HepG2 (cell line): ENCODE measurements around the gene SEPTIN3. TPM values are rescaled to one million over a fixed set of nuclear protein-coding genes. Genes with fewer than 3 reads are reported as not detected.

Experiments
- ATAC-seq: fragments of 200-7000 bp; cut with Tn5 transposase; 3 replicates; pipeline ENCODE4 v1.9.1; 2020; ENCODE audit warnings: mild to moderate bottlenecking, moderate library complexity
- BruUV-seq: library from RNA; stranded (reverse); fragments of 400-500 nt; replicated peaks from 2 replicates; lab custom pipeline; 2021; lab: Mats Ljungman, UMichigan
- CTCF ChIA-PET: fragments of 300-600 bp; formaldehyde crosslinking; extraction: SDS; loops from one replicate; lab custom pipeline; 2021; ENCODE audit warnings: low total read pairs, inconsistent platforms, low intra/inter-chr PET ratio; lab: Yijun Ruan, JAX
- POLR2A ChIA-PET: fragments of 350-600 bp; sonication (Branson Sonifier 250); formaldehyde crosslinking; loops from one replicate; lab custom pipeline; 2020; ENCODE audit warnings: antibody characterized with exemption, inconsistent platforms; lab: Yijun Ruan, JAX
- DNase-seq: peaks from one replicate; pipeline ENCODE4 v3.0.0-alpha.2; 2015; ENCODE audit warnings: low spot score
- FAIRE-seq: peaks from 3 replicates; lab custom pipeline; 2011; peaks lifted over from hg19 to GRCh38; lab: Jason Lieb, UNC
- H2AFZ ChIP-seq: one replicate; pipeline ENCODE4 v1.6.1; 2011; ENCODE audit warnings: low read length, inconsistent platforms
- H3K27ac ChIP-seq: fragments of 300-600 bp; 3 replicates; pipeline ENCODE4 v1.8.0; 2011; ENCODE audit warnings: mixed run types, mild to moderate bottlenecking, mixed read lengths, low read length, inconsistent platforms; ENCODE audit not compliant: insufficient read depth; ENCODE audit errors: extremely low read length
- H3K27me3 ChIP-seq, 2 experiments: fragments of 200-600 bp in 1 of 2; 2 replicates in 1 of 2; 3 replicates in 1 of 2; pipeline versions ENCODE4 v1.6.0 to v1.8.0; 2011; ENCODE audit warnings: low read length in 2 of 2, mild to moderate bottlenecking in 2 of 2, moderate library complexity in 2 of 2, inconsistent platforms in 1 of 2; ENCODE audit not compliant: insufficient read depth in 2 of 2, control insufficient read depth in 1 of 2
- H3K36me3 ChIP-seq, 2 experiments: fragments of 200-600 bp in 1 of 2; replicated peaks in 1 of 2; 2 replicates in 1 of 2; 3 replicates in 1 of 2; pipeline versions ENCODE4 v1.5.1 to v1.8.0; 2011; ENCODE audit warnings: low read length in 2 of 2, inconsistent platforms in 1 of 2; ENCODE audit not compliant: insufficient read depth in 2 of 2, control insufficient read depth in 1 of 2
- H3K4me1 ChIP-seq: 2 replicates; pipeline ENCODE4 v1.5.1; 2012; ENCODE audit warnings: low read length, inconsistent platforms; ENCODE audit not compliant: insufficient read depth
- H3K4me2 ChIP-seq: 2 replicates; pipeline ENCODE4 v1.6.0; 2011; ENCODE audit warnings: low read depth, low read length, inconsistent platforms
- H3K4me3 ChIP-seq, 3 experiments: fragments of 200-600 bp in 1 of 3; sonication (generic), shearing (Covaris generic) in 1 of 3; replicated peaks in 1 of 3; 2 replicates each; pipeline ENCODE4 v1.5.1; 2011 to 2016; ENCODE audit warnings: low read length in 3 of 3, inconsistent platforms in 2 of 3, low read depth in 2 of 3, mild to moderate bottlenecking in 2 of 3, control low read depth in 1 of 3, mixed read lengths in 1 of 3; ENCODE audit not compliant: insufficient read depth in 1 of 3
- H3K79me2 ChIP-seq: one replicate; pipeline ENCODE4 v1.6.1; 2011; ENCODE audit warnings: low read length, inconsistent platforms; ENCODE audit not compliant: insufficient read depth
- H3K9ac ChIP-seq: 2 replicates; pipeline ENCODE4 v1.6.0; 2011; ENCODE audit warnings: mild to moderate bottlenecking, low read depth, low read length, inconsistent platforms; ENCODE audit not compliant: insufficient read depth
- H3K9me3 ChIP-seq: 2 replicates; pipeline ENCODE4 v1.5.1; 2012; ENCODE audit warnings: mild to moderate bottlenecking, low read length
- H4K20me1 ChIP-seq: 2 replicates; pipeline ENCODE4 v1.6.0; 2011; ENCODE audit warnings: inconsistent platforms, mild to moderate bottlenecking, low read length, moderate library complexity; ENCODE audit not compliant: insufficient read depth
- HNRNPK ChIP-seq: fragments of 200-400 bp; formaldehyde crosslinking; IDR thresholded peaks from 2 replicates; pipeline ENCODE4 v1.6.1; 2018; ENCODE audit warnings: low read length, low read depth, moderate library complexity, mild to moderate bottlenecking; ENCODE audit not compliant: poor library complexity, severe bottlenecking
- KDM1A ChIP-seq: IDR thresholded peaks from 2 replicates; pipeline ENCODE4 v1.6.1; 2016; ENCODE audit warnings: missing compliant biosample characterization
- KDM2A ChIP-seq: sonication (generic); formaldehyde crosslinking; IDR thresholded peaks from 2 replicates; pipeline ENCODE4 v1.4.0; 2020; ENCODE audit warnings: low read depth, missing genetic modification reagents, borderline replicate concordance
- MXD1 ChIP-seq: sonication (generic); formaldehyde crosslinking; IDR thresholded peaks from 2 replicates; pipeline ENCODE4 v1.4.0; 2020; ENCODE audit warnings: mild to moderate bottlenecking, missing genetic modification reagents
- ONECUT2 ChIP-seq: sonication (generic); formaldehyde crosslinking; IDR thresholded peaks from 2 replicates; pipeline ENCODE4 v1.4.0; 2020; ENCODE audit warnings: missing genetic modification reagents
- PREB ChIP-seq: sonication (generic); formaldehyde crosslinking; IDR thresholded peaks from 2 replicates; pipeline ENCODE4 v1.4.0; 2020; ENCODE audit warnings: missing genetic modification reagents
- TFE3 ChIP-seq: IDR thresholded peaks from 2 replicates; pipeline ENCODE4 v1.6.1; 2016
- ZNF296 ChIP-seq: sonication (generic); formaldehyde crosslinking; conservative IDR thresholded peaks from 2 replicates; pipeline ENCODE4 v1.5.0; 2020; ENCODE audit warnings: mild to moderate bottlenecking, missing genetic modification reagents
- WGBS: methylation state at CpG from one replicate; pipeline ENCODE4 v1.1.6; 2017; ENCODE audit warnings: low lambda C conversion rate; 5-methylcytosine and 5-hydroxymethylcytosine counted together
- in situ Hi-C: cut with HindIII; loops from 2 replicates; pipeline ENCODE4 v1.10.0; 2017; ENCODE audit warnings: low pct_unique_long_range_greater_than_20kb; ENCODE audit not compliant: extremely low pct_ligation_motif_present
- intact Hi-C: fragments of 100-400 bp; cut with micrococcal nuclease; formaldehyde crosslinking; loops from one replicate; pipeline ENCODE4 v1.10.0; 2022; ENCODE audit not compliant: unreplicated experiment
- polyA plus RNA-seq, 8 experiments: library from polyadenylated mRNA; depleted of rRNA in 3 of 8; stranded (reverse) in 7 of 8; unstranded in 1 of 8; fragments of >200 nt; fragmentation: Illumina TruSeq in 4 of 8; extraction: Trizol in 4 of 8; gene quantifications; 2 replicates each; pipeline versions ENCODE4 v1.2.1 to v1.2.3, GENCODE V29; 2011 to 2016; ENCODE audit warnings: low read depth in 4 of 8, missing spikeins in 1 of 8, mixed read lengths in 1 of 8; ENCODE audit not compliant: insufficient read depth in 1 of 8
- total RNA-seq, 5 experiments: library from RNA; depleted of rRNA; stranded (reverse); fragments of >200 nt; fragmentation: Illumina TruSeq; extraction: Trizol; gene quantifications; 2 replicates each; pipeline ENCODE4 v1.2.3, GENCODE V29; 2016; ENCODE audit warnings: low read depth in 1 of 5
- TF ChIP-seq, protein P1 (sequence below): sonication (generic); formaldehyde crosslinking; IDR thresholded peaks from 2 replicates; pipeline ENCODE4 v1.9.0; 2022; ENCODE audit warnings: missing genetic modification reagents, mild to moderate bottlenecking, borderline replicate concordance
- TF ChIP-seq, protein P2 (sequence below): sonication (generic); formaldehyde crosslinking; IDR thresholded peaks from 2 replicates; pipeline ENCODE4 v1.8.1; 2023; ENCODE audit warnings: mild to moderate bottlenecking, moderate library complexity, missing genetic modification reagents
- TF ChIP-seq, protein P3 (sequence below), 2 experiments: sonication (generic) in 1 of 2; formaldehyde crosslinking in 1 of 2; IDR thresholded peaks; 2 replicates each; pipeline versions ENCODE4 v1.4.0 to v1.6.1; 2018 to 2020; ENCODE audit warnings: missing genetic modification reagents in 2 of 2, borderline replicate concordance in 1 of 2, low read depth in 1 of 2, mild to moderate bottlenecking in 1 of 2, missing biosample characterization in 1 of 2
- TF ChIP-seq, protein P4 (sequence below): fragments of 450-650 bp; IDR thresholded peaks from 2 replicates; pipeline ENCODE4 v1.6.1; 2016

The SEPTIN3 gene
- total and polyA plus RNA-seq, 2 of the 13 experiments (the other 11 are each of a cell fraction or from before 2014, with no cell fraction given): 0.04 TPM; not detected in 1

DNA sequence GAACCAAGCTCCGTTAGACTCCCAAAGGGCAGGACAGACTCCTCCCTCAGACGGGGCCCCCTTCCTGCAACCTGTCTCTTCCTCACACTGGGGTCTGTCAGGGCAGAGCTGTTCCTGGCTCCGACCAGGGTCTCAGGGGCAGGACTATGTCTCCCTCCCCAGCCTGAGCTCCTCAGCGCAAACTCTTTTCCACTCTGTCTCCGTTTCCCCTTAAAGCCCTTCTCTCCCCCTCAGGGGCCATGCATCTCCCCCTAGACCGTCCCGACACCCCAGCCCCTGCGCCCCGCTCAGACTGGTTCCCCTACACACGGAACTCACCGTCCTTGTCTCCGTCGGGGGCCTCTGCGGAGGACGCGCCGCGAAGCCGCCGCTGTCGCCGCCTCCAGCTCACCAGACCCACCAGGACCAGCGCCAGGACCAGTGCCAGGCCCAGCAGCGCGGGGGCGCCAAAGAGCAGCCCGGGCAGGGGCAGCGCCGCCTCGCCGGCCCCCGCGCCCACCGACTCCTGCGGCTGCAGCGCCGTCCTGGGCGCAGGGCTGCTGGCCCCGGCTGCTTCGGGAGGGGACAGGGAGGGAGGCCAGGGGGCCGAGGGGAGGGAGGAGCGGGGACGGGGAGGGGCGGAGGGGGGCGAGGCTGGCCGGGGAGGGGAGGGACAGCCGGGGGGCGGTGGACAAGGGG is 43.3 kb upstream of the SEPTIN3 start:
- 7% methylated on average over 18 of the region's 48 CpGs for WGBS
- Histone ChIP-seq H4K20me1 (no peaks in the 10 kb centered on the region), H3K27me3 (peaks cover 9 to 15% of the 10 kb centered on the region in 2 experiments; a peak in 4 of 5 replicates), H3K4me2 (peak overlapping the region; percentile 78), H3K9ac (peak overlapping the region; percentile 11; the same call in 1 of the 2 replicates), H3K4me3 (peak overlapping the region; percentile 36 to 65 (median 42); a peak in 5 of 6 replicates), H3K79me2 (no peaks in the 10 kb centered on the region), H3K4me1 (peaks cover 45% of the 10 kb centered on the region), H3K9me3 (no peaks in the 10 kb centered on the region), H3K27ac (no peak overlapping the region), H3K36me3 (no peaks in the 10 kb centered on the region), H2AFZ (no peak overlapping the region)
- intact Hi-C loops (no loop called here), in situ Hi-C loops (no loop called here)
- DNase-seq (peak; percentile 45), ATAC-seq (peak; percentile 70), FAIRE-seq (no peak)
- no TSS peak for BruUV-seq
- CTCF ChIA-PET: no interaction called here
- POLR2A ChIA-PET: interaction anchor here (0.6 to 1.5 kb wide), 2 partner anchors 21 to 125 kb away, joined by 3 to 4 read pairs; partner anchors contain the start of genes CCDC134 and CENPM
- no peak for TF ChIP-seq ONECUT2
- TF ChIP-seq, protein P1, sequence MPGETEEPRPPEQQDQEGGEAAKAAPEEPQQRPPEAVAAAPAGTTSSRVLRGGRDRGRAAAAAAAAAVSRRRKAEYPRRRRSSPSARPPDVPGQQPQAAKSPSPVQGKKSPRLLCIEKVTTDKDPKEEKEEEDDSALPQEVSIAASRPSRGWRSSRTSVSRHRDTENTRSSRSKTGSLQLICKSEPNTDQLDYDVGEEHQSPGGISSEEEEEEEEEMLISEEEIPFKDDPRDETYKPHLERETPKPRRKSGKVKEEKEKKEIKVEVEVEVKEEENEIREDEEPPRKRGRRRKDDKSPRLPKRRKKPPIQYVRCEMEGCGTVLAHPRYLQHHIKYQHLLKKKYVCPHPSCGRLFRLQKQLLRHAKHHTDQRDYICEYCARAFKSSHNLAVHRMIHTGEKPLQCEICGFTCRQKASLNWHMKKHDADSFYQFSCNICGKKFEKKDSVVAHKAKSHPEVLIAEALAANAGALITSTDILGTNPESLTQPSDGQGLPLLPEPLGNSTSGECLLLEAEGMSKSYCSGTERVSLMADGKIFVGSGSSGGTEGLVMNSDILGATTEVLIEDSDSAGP: peak; percentile 57; the same call in 1 of the 2 replicates
- TF ChIP-seq ZNF296 (CRISPR knock-in tag): no peak
- 0 out of 2 replicates have a peak, but pooled peaks have one; percentile 39 for TF ChIP-seq MXD1 (CRISPR knock-in tag)
- peak; percentile 65 for TF ChIP-seq HNRNPK
- TF ChIP-seq, protein P2, sequence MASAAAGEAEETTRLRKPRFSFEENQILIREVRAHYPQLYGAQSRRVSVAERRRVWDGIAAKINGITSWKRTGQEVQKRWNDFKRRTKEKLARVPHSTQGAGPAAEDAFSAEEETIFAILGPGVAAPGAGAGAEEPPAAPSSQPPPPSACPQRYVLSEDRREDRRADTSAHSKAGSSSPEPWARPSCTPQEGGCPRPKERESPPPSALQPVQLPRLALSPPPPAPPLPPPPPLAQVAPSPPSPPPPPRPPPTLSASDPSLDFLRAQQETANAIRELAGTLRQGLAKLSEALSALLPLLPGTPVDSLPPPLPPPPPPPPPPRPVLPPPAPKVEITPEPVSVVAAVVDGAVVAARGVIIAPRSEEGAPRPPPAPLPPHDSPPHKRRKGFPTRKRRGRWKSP (CRISPR knock-in tag): no peak
- no peak for TF ChIP-seq PREB
- no peak for TF ChIP-seq KDM1A (CRISPR knock-in tag)
- peak; percentile 57; the same call in 1 of the 2 replicates for TF ChIP-seq KDM2A
- TF ChIP-seq, protein P3, sequence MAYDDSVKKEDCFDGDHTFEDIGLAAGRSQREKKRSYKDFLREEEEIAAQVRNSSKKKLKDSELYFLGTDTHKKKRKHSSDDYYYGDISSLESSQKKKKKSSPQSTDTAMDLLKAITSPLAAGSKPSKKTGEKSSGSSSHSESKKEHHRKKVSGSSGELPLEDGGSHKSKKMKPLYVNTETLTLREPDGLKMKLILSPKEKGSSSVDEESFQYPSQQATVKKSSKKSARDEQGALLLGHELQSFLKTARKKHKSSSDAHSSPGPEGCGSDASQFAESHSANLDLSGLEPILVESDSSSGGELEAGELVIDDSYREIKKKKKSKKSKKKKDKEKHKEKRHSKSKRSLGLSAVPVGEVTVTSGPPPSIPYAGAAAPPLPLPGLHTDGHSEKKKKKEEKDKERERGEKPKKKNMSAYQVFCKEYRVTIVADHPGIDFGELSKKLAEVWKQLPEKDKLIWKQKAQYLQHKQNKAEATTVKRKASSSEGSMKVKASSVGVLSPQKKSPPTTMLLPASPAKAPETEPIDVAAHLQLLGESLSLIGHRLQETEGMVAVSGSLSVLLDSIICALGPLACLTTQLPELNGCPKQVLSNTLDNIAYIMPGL (CRISPR knock-in tag; IDR thresholded peaks at IDR 0.05; ENCODE audit: borderline replicate concordance in 1 of 2, low read depth in 1 of 2): peak in 1 of 2 experiments; percentile 45; a peak in 2 of 4 replicates
- TF ChIP-seq, protein P4, sequence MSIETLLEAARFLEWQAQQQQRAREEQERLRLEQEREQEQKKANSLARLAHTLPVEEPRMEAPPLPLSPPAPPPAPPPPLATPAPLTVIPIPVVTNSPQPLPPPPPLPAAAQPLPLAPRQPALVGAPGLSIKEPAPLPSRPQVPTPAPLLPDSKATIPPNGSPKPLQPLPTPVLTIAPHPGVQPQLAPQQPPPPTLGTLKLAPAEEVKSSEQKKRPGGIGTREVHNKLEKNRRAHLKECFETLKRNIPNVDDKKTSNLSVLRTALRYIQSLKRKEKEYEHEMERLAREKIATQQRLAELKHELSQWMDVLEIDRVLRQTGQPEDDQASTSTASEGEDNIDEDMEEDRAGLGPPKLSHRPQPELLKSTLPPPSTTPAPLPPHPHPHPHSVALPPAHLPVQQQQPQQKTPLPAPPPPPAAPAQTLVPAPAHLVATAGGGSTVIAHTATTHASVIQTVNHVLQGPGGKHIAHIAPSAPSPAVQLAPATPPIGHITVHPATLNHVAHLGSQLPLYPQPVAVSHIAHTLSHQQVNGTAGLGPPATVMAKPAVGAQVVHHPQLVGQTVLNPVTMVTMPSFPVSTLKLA: no peak
- no peak for TF ChIP-seq TFE3 (CRISPR knock-in tag)
